PC-9 (cell line): Measurements from ENCODE around the gene QTRT2. TPM values are rescaled to one million over a fixed set of nuclear protein-coding genes. Genes with fewer than 3 reads are reported as not detected.

Source experiments
- BruUV-seq: library from RNA; stranded (reverse); fragments of 400-500 nt; replicated peaks from 2 replicates; lab custom pipeline; 2021; lab: Mats Ljungman, UMichigan
- CTCF ChIA-PET: fragments of 300-600 bp; sonication (Branson Sonifier 250); formaldehyde crosslinking; loops from one replicate; lab custom pipeline; 2022; ENCODE audit warnings: antibody characterized with exemption; lab: Charles Lee
- POLR2A ChIA-PET: fragments of 300-600 bp; sonication (Branson Sonifier 250); formaldehyde crosslinking; loops from one replicate; lab custom pipeline; 2022; ENCODE audit warnings: antibody characterized with exemption; ENCODE audit not compliant: unreplicated experiment; lab: Charles Lee
- DNase-seq, 2 experiments: peaks; one replicate each; pipeline versions ENCODE4 v3.0.0 to v3.0.0-alpha.2; 2015 to 2022; ENCODE audit warnings: mixed read lengths in 1 of 2
- H2AFZ ChIP-seq: fragments of 200-600 bp; sonication (generic); 2 replicates; pipeline ENCODE4 v1.8.1; 2017; ENCODE audit warnings: antibody characterized with exemption
- H3F3A ChIP-seq: fragments of 200-600 bp; sonication (generic); 2 replicates; pipeline ENCODE4 v1.8.1; 2017; ENCODE audit warnings: antibody characterized with exemption, mild to moderate bottlenecking, low read depth; ENCODE audit not compliant: insufficient read depth
- H3K27ac ChIP-seq: fragments of 200-600 bp; sonication (generic); 2 replicates; pipeline ENCODE4 v1.6.1; 2016; ENCODE audit warnings: mixed run types
- H3K27me3 ChIP-seq: fragments of 200-600 bp; sonication (generic); 2 replicates; pipeline ENCODE4 v1.6.1; 2016; ENCODE audit warnings: low read depth, mixed run types; ENCODE audit not compliant: insufficient read depth
- H3K36me3 ChIP-seq: fragments of 200-600 bp; sonication (generic); 2 replicates; pipeline ENCODE4 v1.6.1; 2016; ENCODE audit warnings: low read depth, mixed run types
- H3K4me1 ChIP-seq: fragments of 200-600 bp; sonication (generic); replicated peaks from 2 replicates; pipeline ENCODE4 v1.6.1; 2016; ENCODE audit warnings: mixed run types; ENCODE audit not compliant: insufficient read depth
- H3K4me2 ChIP-seq: fragments of 200-600 bp; sonication (generic); 2 replicates; pipeline ENCODE4 v1.6.1; 2017; ENCODE audit warnings: mixed run types
- H3K4me3 ChIP-seq: fragments of 200-600 bp; sonication (generic); 2 replicates; pipeline ENCODE4 v1.6.1; 2016; ENCODE audit warnings: mixed run types
- H3K79me2 ChIP-seq: fragments of 200-600 bp; sonication (generic); 2 replicates; pipeline ENCODE4 v1.6.1; 2017; ENCODE audit warnings: low read depth, mixed run types
- H3K9me2 ChIP-seq: fragments of 200-600 bp; sonication (generic); 2 replicates; pipeline ENCODE4 v1.8.1; 2017; ENCODE audit warnings: mild to moderate bottlenecking; ENCODE audit not compliant: insufficient read depth
- H3K9me3 ChIP-seq: fragments of 200-600 bp; sonication (generic); 2 replicates; pipeline ENCODE4 v1.8.1; 2016; ENCODE audit warnings: low read depth; ENCODE audit not compliant: insufficient read depth
- H4K20me1 ChIP-seq: fragments of 200-600 bp; sonication (generic); 2 replicates; pipeline ENCODE4 v1.8.1; 2017; ENCODE audit not compliant: insufficient read depth
- EZH2 ChIP-seq: fragments of 200-600 bp; sonication (generic); IDR thresholded peaks from 2 replicates; pipeline ENCODE4 v1.8.0; 2017; ENCODE audit warnings: antibody characterized with exemption, low read depth
- intact Hi-C: fragments of 100-400 bp; cut with micrococcal nuclease; formaldehyde crosslinking; loops from one replicate; pipeline ENCODE4 v1.10.0; 2022; ENCODE audit not compliant: unreplicated experiment
- total RNA-seq: library from RNA; stranded (reverse); gene quantifications from 2 replicates; pipeline ENCODE4 v1.2.3, GENCODE V29; 2021
- TF ChIP-seq, protein P1 (sequence below): fragments of 200-600 bp; sonication (generic); conservative IDR thresholded peaks from 2 replicates; pipeline ENCODE4 v1.6.1; 2017; ENCODE audit warnings: mixed run types, antibody characterized with exemption, mild to moderate bottlenecking, moderate library complexity

The QTRT2 gene
- total RNA-seq, 1 experiment from 2014 or later = 30.4 TPM

DNA sequence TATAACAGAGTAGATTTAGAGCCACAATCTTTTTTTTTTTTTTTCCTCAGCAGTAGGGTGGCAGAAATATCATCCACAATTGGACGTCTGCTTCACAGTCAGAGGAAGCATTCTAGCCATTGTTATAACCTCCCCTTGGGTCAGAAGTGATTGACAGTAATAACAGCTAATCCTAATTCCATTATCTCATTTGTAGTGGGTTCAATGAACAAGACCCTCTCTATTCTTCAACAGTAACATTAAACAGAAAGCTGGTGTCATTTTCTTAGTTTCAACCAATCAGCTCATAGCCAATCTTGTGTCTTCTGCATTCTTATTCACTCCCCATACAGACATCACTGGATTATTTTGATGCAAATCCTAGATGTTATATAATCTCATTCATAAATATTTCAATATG is 44.6 kb downstream of the QTRT2 start:
- Histone ChIP-seq H3K27ac (no peak overlapping the region), H3K9me2 (no peaks in the 10 kb centered on the region), H4K20me1 (no peaks in the 10 kb centered on the region), H3K4me3 (no peak overlapping the region), H3K36me3 (no peaks in the 10 kb centered on the region), H3K4me2 (no peak overlapping the region), H3K4me1 (no peaks in the 10 kb centered on the region), H3K79me2 (no peaks in the 10 kb centered on the region), H3F3A (no peaks in the 10 kb centered on the region), H3K27me3 (no peaks in the 10 kb centered on the region), H2AFZ (no peak overlapping the region), H3K9me3 (no peaks in the 10 kb centered on the region)
- TF ChIP-seq, protein P1, sequence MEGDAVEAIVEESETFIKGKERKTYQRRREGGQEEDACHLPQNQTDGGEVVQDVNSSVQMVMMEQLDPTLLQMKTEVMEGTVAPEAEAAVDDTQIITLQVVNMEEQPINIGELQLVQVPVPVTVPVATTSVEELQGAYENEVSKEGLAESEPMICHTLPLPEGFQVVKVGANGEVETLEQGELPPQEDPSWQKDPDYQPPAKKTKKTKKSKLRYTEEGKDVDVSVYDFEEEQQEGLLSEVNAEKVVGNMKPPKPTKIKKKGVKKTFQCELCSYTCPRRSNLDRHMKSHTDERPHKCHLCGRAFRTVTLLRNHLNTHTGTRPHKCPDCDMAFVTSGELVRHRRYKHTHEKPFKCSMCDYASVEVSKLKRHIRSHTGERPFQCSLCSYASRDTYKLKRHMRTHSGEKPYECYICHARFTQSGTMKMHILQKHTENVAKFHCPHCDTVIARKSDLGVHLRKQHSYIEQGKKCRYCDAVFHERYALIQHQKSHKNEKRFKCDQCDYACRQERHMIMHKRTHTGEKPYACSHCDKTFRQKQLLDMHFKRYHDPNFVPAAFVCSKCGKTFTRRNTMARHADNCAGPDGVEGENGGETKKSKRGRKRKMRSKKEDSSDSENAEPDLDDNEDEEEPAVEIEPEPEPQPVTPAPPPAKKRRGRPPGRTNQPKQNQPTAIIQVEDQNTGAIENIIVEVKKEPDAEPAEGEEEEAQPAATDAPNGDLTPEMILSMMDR = no peak
- no peak for TF ChIP-seq EZH2
- DNase-seq = no peak
- no TSS peak for BruUV-seq
- intact Hi-C loops = no loop called here
- ChIA-PET POLR2A (no interaction called here), CTCF (no interaction called here)

DNA sequence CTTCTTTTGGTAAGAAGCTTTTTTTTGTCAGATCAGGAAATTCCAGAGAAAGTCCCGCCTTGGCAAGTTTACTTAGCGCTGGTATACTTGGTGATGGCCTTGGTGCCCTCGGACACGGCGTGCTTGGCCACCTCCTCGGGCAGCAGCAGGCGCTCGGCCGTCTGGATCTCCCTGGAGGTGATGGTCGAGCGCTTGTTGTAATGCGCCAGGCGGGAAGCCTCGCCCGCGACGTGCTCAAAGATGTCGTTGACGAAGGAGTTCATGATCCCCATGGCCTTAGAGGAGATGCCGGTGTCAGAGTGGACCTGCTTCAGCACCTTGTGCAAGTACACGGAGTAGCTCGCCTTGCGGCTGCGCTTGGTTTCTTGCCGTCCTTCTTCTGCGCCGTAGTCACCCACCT is 46.6 kb downstream of the QTRT2 start:
- no peak for DNase-seq
- H3K4me2 ChIP-seq = no peak overlapping the region
- no peaks in the 10 kb centered on the region for H3K27me3 ChIP-seq
- H3K27ac ChIP-seq = no peak overlapping the region
- TF ChIP-seq EZH2 = no peak
- no peaks in the 10 kb centered on the region for H3F3A ChIP-seq
- no peaks in the 10 kb centered on the region for H3K36me3 ChIP-seq
- no TSS peak for BruUV-seq
- H3K9me3 ChIP-seq = no peaks in the 10 kb centered on the region
- H3K4me3 ChIP-seq = no peak overlapping the region
- no peak overlapping the region for H2AFZ ChIP-seq
- H3K79me2 ChIP-seq = no peaks in the 10 kb centered on the region
- intact Hi-C loops = no loop called here
- ChIA-PET CTCF (no interaction called here), POLR2A (no interaction called here)
- H3K4me1 ChIP-seq = no peaks in the 10 kb centered on the region
- H3K9me2 ChIP-seq = no peaks in the 10 kb centered on the region
- no peaks in the 10 kb centered on the region for H4K20me1 ChIP-seq

DNA sequence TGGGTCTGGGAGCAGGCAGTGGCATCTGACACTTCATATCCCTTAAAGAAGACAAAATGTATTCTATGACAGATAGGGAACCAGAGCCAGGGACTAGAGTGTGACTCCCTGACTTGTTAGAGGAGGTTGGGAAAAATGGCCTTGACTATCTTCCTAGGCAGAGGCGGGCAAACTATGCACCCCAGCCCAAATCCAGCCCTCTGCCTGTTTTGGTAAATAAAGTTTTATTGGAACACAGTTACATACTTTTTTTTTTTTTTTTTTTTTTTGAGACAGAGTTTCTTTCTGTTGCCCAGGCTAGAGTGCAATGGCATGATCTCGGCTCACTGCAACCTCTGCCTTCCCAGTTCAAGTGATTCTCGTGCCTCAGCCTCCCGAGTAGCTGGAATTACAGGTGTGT is 47.3 kb downstream of the QTRT2 start:
- intact Hi-C loops = no loop called here
- ChIA-PET CTCF (no interaction called here), POLR2A (no interaction called here)
- Histone ChIP-seq H3F3A (no peaks in the 10 kb centered on the region), H3K4me2 (no peak overlapping the region), H3K4me3 (no peak overlapping the region), H3K4me1 (no peaks in the 10 kb centered on the region), H3K27ac (no peak overlapping the region), H3K27me3 (no peaks in the 10 kb centered on the region), H3K36me3 (no peaks in the 10 kb centered on the region), H2AFZ (no peak overlapping the region), H3K9me3 (no peaks in the 10 kb centered on the region), H4K20me1 (no peaks in the 10 kb centered on the region), H3K9me2 (no peaks in the 10 kb centered on the region), H3K79me2 (no peaks in the 10 kb centered on the region)
- no peak for TF ChIP-seq EZH2
- TF ChIP-seq, protein P1 = no peak
- BruUV-seq = no TSS peak
- DNase-seq = no peak

DNA sequence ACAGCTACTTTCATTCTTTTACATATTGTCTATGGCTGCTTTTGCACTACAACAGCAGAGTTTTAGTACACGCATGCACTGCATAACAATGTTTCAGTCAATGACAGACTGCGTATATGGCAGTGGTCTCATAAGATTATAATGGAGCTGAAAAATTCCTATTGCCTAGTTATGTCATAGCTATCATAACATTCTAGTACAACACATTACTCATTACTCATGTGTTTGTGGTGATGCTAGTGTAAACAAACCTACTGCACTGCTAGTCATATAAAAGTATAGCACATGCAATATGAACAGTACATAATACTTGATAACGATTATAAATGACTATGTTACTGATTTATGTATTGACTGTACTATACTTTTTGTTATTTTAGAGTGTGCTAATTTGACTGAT is 47.9 kb downstream of the QTRT2 start:
- no peak overlapping the region for H3K4me2 ChIP-seq
- no peak overlapping the region for H3K27ac ChIP-seq
- no peaks in the 10 kb centered on the region for H4K20me1 ChIP-seq
- no peak for TF ChIP-seq EZH2
- TF ChIP-seq, protein P1 = no peak
- CTCF ChIA-PET = no interaction called here
- intact Hi-C loops = no loop called here
- no peaks in the 10 kb centered on the region for H3K36me3 ChIP-seq
- no peaks in the 10 kb centered on the region for H3K9me3 ChIP-seq
- H3K4me3 ChIP-seq = no peak overlapping the region
- no peak for DNase-seq
- POLR2A ChIA-PET = no interaction called here
- H3K79me2 ChIP-seq = no peaks in the 10 kb centered on the region
- no peaks in the 10 kb centered on the region for H3F3A ChIP-seq
- no peak overlapping the region for H2AFZ ChIP-seq
- no peaks in the 10 kb centered on the region for H3K27me3 ChIP-seq
- H3K4me1 ChIP-seq = no peaks in the 10 kb centered on the region
- no TSS peak for BruUV-seq
- no peaks in the 10 kb centered on the region for H3K9me2 ChIP-seq
